SK-N-MC (cell line): ENCODE results near the gene OR10H3.

Source experiments
- EZH2 ChIP-seq: fragments of 200-600 bp; sonication (generic); IDR thresholded peaks from one replicate; pipeline ENCODE4 v1.6.1; 2017; ENCODE audit warnings: antibody characterized with exemption
- POLR2AphosphoS5 ChIP-seq: IDR thresholded peaks from 2 replicates; pipeline ENCODE4 v1.6.1; 2012; ENCODE audit warnings: mild to moderate bottlenecking, low read depth, low read length, borderline replicate concordance

DNA sequence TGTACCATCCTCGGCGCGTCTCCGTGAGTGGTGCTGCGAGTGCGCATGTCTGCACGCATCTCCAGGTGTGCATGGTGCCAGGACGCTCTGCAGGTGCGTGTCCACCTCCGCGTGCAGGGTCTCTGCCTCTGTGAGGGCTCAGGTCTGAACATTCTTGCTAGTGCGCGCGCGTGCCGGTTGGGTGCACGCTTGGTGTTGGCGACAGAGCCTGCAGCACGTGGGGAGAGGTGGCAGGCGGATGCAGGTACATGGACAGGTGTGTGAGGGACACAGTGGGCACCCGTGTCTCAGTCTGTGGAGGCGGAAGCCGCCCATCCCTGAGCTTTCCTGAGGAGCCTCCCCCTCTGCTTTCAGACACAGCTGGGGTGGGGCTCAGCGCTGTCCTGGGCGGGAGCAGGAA, 14.8 kb upstream of the OR10H3 start:
- no peak for TF ChIP-seq EZH2
- TF ChIP-seq POLR2AphosphoS5 = no peak
